Measurements from ENCODE around the gene MMEL1. TPM values are rescaled to one million over a fixed set of nuclear protein-coding genes. Genes with fewer than 3 reads are reported as not detected.

MMEL1 gene
- total and polyA plus RNA-seq, 2 of the 13 experiments (the other 11 are each of a cell fraction or from before 2014, with no cell fraction given), result 0.48 TPM; not detected in 1

- TF ChIP-seq NFIB (CRISPR knock-in tag; IDR thresholded peaks at IDR 0.05; ENCODE audit: borderline replicate concordance) (no peak), ZNF773 (CRISPR knock-in tag; IDR thresholded peaks at IDR 0.05; ENCODE audit: borderline replicate concordance) (no peak), AGO2 (optimal IDR thresholded peaks at IDR 0.05; ENCODE audit: low read depth, low read length) (no peak), PHF5A (CRISPR knock-in tag; IDR thresholded peaks at IDR 0.05; ENCODE audit: low read depth, unreplicated experiment) (no peak), LBX2 (CRISPR knock-in tag; IDR thresholded peaks at IDR 0.05; ENCODE audit: borderline replicate concordance) (no peak), DRAP1 (CRISPR knock-in tag; IDR thresholded peaks at IDR 0.05) (no peak), ZNF33A (CRISPR knock-in tag; IDR thresholded peaks at IDR 0.05; ENCODE audit: borderline replicate concordance) (no peak), ZNF543 (CRISPR knock-in tag; IDR thresholded peaks at IDR 0.05) (no peak), PREB (CRISPR knock-in tag; IDR thresholded peaks at IDR 0.05) (no peak), IKZF4 (CRISPR knock-in tag; IDR thresholded peaks at IDR 0.05; ENCODE audit: borderline replicate concordance, low read depth, not compliant biosample characterization) (no peak), ATRX (CRISPR knock-in tag; IDR thresholded peaks at IDR 0.05; ENCODE audit: borderline replicate concordance) (no peak), HIC2 (CRISPR knock-in tag; IDR thresholded peaks at IDR 0.05; ENCODE audit: low read depth) (no peak), ZBTB26 (CRISPR knock-in tag; IDR thresholded peaks at IDR 0.05; ENCODE audit: borderline replicate concordance) (no peak), ZFY (CRISPR knock-in tag; IDR thresholded peaks at IDR 0.05) (no peak), HNRNPH1 (optimal IDR thresholded peaks at IDR 0.05; ENCODE audit: low read depth, low read length) (no peak), ZNF263 (CRISPR knock-in tag; IDR thresholded peaks at IDR 0.05) (no peak), ZNF776 (CRISPR knock-in tag; IDR thresholded peaks at IDR 0.05) (no peak), ZNF879 (CRISPR knock-in tag; IDR thresholded peaks at IDR 0.05) (no peak), GATAD2A (CRISPR knock-in tag; IDR thresholded peaks at IDR 0.05) (no peak)
- CTCF ChIA-PET (ENCODE audit: low intra/inter-chr PET ratio, low total read pairs), result no interaction called here
- Histone ChIP-seq H3K27me3 (ENCODE audit: control insufficient read depth in 1 of 2, insufficient read depth in 2 of 2, low read length in 2 of 2) (peaks cover 5 to 20% of the 10 kb centered on the region in 2 experiments; a peak in 4 of 5 replicates), H3K9ac (ENCODE audit: insufficient read depth, low read depth, low read length) (no peak overlapping the region), H3K9me3 (ENCODE audit: low read length) (no peaks in the 10 kb centered on the region), H3K4me3 (replicated peaks in 1 of 3; ENCODE audit: insufficient read depth in 1 of 3, low read depth in 2 of 3, low read length in 3 of 3) (no peak overlapping the region), H3K27ac (ENCODE audit: extremely low read length, insufficient read depth, low read length) (no peak overlapping the region), H3K4me2 (ENCODE audit: low read depth, low read length) (no peak overlapping the region), H3K79me2 (ENCODE audit: insufficient read depth, low read length) (no peaks in the 10 kb centered on the region), H2AFZ (ENCODE audit: low read length) (no peak overlapping the region), H3K4me1 (ENCODE audit: insufficient read depth, low read length) (peaks cover 29% of the 10 kb centered on the region), H4K20me1 (ENCODE audit: insufficient read depth, low read length) (no peaks in the 10 kb centered on the region), H3K36me3 (replicated peaks in 1 of 2; ENCODE audit: control insufficient read depth in 1 of 2, insufficient read depth in 2 of 2, low read length in 2 of 2) (no peaks in the 10 kb centered on the region)
- FAIRE-seq, result no peak
- POLR2A ChIA-PET, result no interaction called here
- no TSS peak for BruUV-seq (replicated peaks)
- in situ Hi-C loops (cut with HindIII; ENCODE audit: extremely low pct_ligation_motif_present, low pct_unique_long_range_greater_than_20kb), result no loop called here
- intact Hi-C loops (cut with micrococcal nuclease; ENCODE audit: unreplicated experiment), result loop anchor here (10.0 kb wide), 1 partner anchor 45 kb away; the partner anchor contains the start of gene MMEL1
- no peak for ATAC-seq
- 95% methylated on average over 7 of the region's 25 CpGs for WGBS (ENCODE audit: low lambda C conversion rate)
- no peak for DNase-seq (ENCODE audit: low spot score)
These were observed 43.2 kb downstream of the MMEL1 start for GRCh38 chr1:2589431-2590232.

Measured in HepG2 (cell line).